GM23338 (cell line): Measurements from ENCODE around the gene KLK15. TPM values are rescaled to one million over a fixed set of nuclear protein-coding genes. Genes with fewer than 3 reads are reported as not detected.

Source experiments
- ATAC-seq: fragments of 200-7000 bp; cut with Tn5 transposase; 3 replicates; pipeline ENCODE4 v1.9.1; 2020
- DNase-seq: peaks from one replicate; pipeline ENCODE4 v3.0.0-alpha.2; 2015; ENCODE audit warnings: low spot score
- H2AFZ ChIP-seq: fragments of 200-600 bp; sonication (generic); 2 replicates; pipeline ENCODE4 v1.8.0; 2016; ENCODE audit warnings: antibody characterized with exemption, mild to moderate bottlenecking, moderate library complexity
- H3F3A ChIP-seq: fragments of 200-600 bp; sonication (generic); replicated peaks from 2 replicates; pipeline ENCODE4 v1.8.0; 2017; ENCODE audit warnings: antibody characterized with exemption, mixed run types, low read depth
- H3K27ac ChIP-seq: fragments of 200-600 bp; sonication (generic); 2 replicates; pipeline ENCODE4 v1.6.1; 2016; ENCODE audit warnings: low read depth
- H3K27me3 ChIP-seq: fragments of 200-600 bp; sonication (generic); 2 replicates; pipeline ENCODE4 v1.8.0; 2016; ENCODE audit warnings: mild to moderate bottlenecking, mixed run types, moderate library complexity; ENCODE audit not compliant: insufficient read depth
- H3K36me3 ChIP-seq: fragments of 200-600 bp; sonication (generic); 2 replicates; pipeline ENCODE4 v1.8.0; 2016; ENCODE audit warnings: mild to moderate bottlenecking; ENCODE audit not compliant: insufficient read depth
- H3K4me1 ChIP-seq: fragments of 200-600 bp; sonication (generic); 2 replicates; pipeline ENCODE4 v1.8.0; 2016; ENCODE audit warnings: mild to moderate bottlenecking, moderate library complexity; ENCODE audit not compliant: insufficient read depth
- H3K4me2 ChIP-seq: fragments of 200-600 bp; sonication (generic); 2 replicates; pipeline ENCODE4 v1.7.1; 2017; ENCODE audit warnings: mixed run types
- H3K4me3 ChIP-seq: fragments of 200-600 bp; sonication (generic); 2 replicates; pipeline ENCODE4 v1.6.1; 2016; ENCODE audit warnings: mixed run types
- H3K79me2 ChIP-seq: fragments of 200-600 bp; sonication (generic); replicated peaks from 2 replicates; pipeline ENCODE4 v1.8.0; 2017; ENCODE audit warnings: mild to moderate bottlenecking; ENCODE audit not compliant: insufficient read depth
- H3K9me2 ChIP-seq: fragments of 200-600 bp; sonication (generic); 2 replicates; pipeline ENCODE4 v1.8.0; 2017; ENCODE audit not compliant: insufficient read depth
- H4K20me1 ChIP-seq: fragments of 200-600 bp; sonication (generic); replicated peaks from 2 replicates; pipeline ENCODE4 v1.8.0; 2017; ENCODE audit warnings: mild to moderate bottlenecking; ENCODE audit not compliant: insufficient read depth
- H3K27ac Mint-ChIP-seq: 2 replicates; pipeline ENCODE4 v1.8.0; 2020; ENCODE audit warnings: inconsistent platforms, mild to moderate bottlenecking, moderate library complexity, mixed read lengths
- H3K27me3 Mint-ChIP-seq: 3 replicates; pipeline ENCODE4 v1.8.0; 2022; ENCODE audit warnings: low read depth, mild to moderate bottlenecking, moderate library complexity, mixed read lengths, inconsistent platforms; ENCODE audit not compliant: insufficient read depth, poor library complexity
- H3K36me3 Mint-ChIP-seq: 3 replicates; pipeline ENCODE4 v1.8.0; 2021; ENCODE audit warnings: low read depth, mild to moderate bottlenecking, inconsistent platforms, moderate library complexity, mixed read lengths
- H3K4me1 Mint-ChIP-seq: 3 replicates; pipeline ENCODE4 v1.8.0; 2020; ENCODE audit warnings: mild to moderate bottlenecking, inconsistent platforms, mixed read lengths
- H3K4me3 Mint-ChIP-seq: 3 replicates; pipeline ENCODE4 v1.8.0; 2021; ENCODE audit warnings: moderate library complexity, mild to moderate bottlenecking, inconsistent platforms, mixed read lengths
- H3K9me3 Mint-ChIP-seq: 3 replicates; pipeline ENCODE4 v1.8.0; 2020; ENCODE audit warnings: moderate library complexity, mild to moderate bottlenecking, inconsistent platforms, mixed read lengths
- CTCF ChIP-seq, 2 experiments: fragments of 200-600 bp in 1 of 2; sonication (generic) in 1 of 2; conservative IDR thresholded peaks; 2 replicates each; pipeline versions ENCODE4 v1.5.1 to v1.6.1; 2016 to 2017; ENCODE audit warnings: antibody characterized with exemption in 2 of 2, low read depth in 2 of 2, mild to moderate bottlenecking in 2 of 2, moderate library complexity in 1 of 2
- EZH2 ChIP-seq: fragments of 200-600 bp; sonication (generic); IDR thresholded peaks from one replicate; pipeline ENCODE4 v1.8.0; 2017; ENCODE audit warnings: antibody characterized with exemption, mild to moderate bottlenecking, low read depth; ENCODE audit not compliant: unreplicated experiment
- JUNB ChIP-seq: IDR thresholded peaks from one replicate; pipeline ENCODE4 v1.6.1; 2016; ENCODE audit warnings: antibody characterized with exemption; ENCODE audit not compliant: unreplicated experiment
- NANOG ChIP-seq: IDR thresholded peaks from 2 replicates; pipeline ENCODE4 v1.6.1; 2016; ENCODE audit warnings: antibody characterized with exemption, borderline replicate concordance
- ZNF114 ChIP-seq: fragments of 250-450 bp; sonication (Bioruptor Pico); IDR thresholded peaks from 2 replicates; pipeline ENCODE4 v1.5.0; 2020; ENCODE audit warnings: mild to moderate bottlenecking, moderate library complexity
- polyA plus RNA-seq: library from polyadenylated mRNA; unstranded; fragments of >200 nt; fragmentation: Nextera tagmentation; extraction: Ambion mirVana; gene quantifications from 2 replicates; pipeline ENCODE4 v1.2.1, GENCODE V29; 2016
- total RNA-seq: library from RNA; depleted of rRNA; stranded (reverse); fragments of >200 nt; shearing (Covaris generic); gene quantifications from 2 replicates; pipeline ENCODE4 v1.2.3, GENCODE V29; 2014
- TF ChIP-seq, protein P1 (sequence below): fragments of 250-450 bp; sonication (Bioruptor Pico); IDR thresholded peaks from 2 replicates; pipeline ENCODE4 v1.5.0; 2020; ENCODE audit warnings: mild to moderate bottlenecking, moderate library complexity

KLK15 gene
- total and polyA plus RNA-seq, 2 experiments from 2014 or later = not detected

- TF ChIP-seq, protein P1, sequence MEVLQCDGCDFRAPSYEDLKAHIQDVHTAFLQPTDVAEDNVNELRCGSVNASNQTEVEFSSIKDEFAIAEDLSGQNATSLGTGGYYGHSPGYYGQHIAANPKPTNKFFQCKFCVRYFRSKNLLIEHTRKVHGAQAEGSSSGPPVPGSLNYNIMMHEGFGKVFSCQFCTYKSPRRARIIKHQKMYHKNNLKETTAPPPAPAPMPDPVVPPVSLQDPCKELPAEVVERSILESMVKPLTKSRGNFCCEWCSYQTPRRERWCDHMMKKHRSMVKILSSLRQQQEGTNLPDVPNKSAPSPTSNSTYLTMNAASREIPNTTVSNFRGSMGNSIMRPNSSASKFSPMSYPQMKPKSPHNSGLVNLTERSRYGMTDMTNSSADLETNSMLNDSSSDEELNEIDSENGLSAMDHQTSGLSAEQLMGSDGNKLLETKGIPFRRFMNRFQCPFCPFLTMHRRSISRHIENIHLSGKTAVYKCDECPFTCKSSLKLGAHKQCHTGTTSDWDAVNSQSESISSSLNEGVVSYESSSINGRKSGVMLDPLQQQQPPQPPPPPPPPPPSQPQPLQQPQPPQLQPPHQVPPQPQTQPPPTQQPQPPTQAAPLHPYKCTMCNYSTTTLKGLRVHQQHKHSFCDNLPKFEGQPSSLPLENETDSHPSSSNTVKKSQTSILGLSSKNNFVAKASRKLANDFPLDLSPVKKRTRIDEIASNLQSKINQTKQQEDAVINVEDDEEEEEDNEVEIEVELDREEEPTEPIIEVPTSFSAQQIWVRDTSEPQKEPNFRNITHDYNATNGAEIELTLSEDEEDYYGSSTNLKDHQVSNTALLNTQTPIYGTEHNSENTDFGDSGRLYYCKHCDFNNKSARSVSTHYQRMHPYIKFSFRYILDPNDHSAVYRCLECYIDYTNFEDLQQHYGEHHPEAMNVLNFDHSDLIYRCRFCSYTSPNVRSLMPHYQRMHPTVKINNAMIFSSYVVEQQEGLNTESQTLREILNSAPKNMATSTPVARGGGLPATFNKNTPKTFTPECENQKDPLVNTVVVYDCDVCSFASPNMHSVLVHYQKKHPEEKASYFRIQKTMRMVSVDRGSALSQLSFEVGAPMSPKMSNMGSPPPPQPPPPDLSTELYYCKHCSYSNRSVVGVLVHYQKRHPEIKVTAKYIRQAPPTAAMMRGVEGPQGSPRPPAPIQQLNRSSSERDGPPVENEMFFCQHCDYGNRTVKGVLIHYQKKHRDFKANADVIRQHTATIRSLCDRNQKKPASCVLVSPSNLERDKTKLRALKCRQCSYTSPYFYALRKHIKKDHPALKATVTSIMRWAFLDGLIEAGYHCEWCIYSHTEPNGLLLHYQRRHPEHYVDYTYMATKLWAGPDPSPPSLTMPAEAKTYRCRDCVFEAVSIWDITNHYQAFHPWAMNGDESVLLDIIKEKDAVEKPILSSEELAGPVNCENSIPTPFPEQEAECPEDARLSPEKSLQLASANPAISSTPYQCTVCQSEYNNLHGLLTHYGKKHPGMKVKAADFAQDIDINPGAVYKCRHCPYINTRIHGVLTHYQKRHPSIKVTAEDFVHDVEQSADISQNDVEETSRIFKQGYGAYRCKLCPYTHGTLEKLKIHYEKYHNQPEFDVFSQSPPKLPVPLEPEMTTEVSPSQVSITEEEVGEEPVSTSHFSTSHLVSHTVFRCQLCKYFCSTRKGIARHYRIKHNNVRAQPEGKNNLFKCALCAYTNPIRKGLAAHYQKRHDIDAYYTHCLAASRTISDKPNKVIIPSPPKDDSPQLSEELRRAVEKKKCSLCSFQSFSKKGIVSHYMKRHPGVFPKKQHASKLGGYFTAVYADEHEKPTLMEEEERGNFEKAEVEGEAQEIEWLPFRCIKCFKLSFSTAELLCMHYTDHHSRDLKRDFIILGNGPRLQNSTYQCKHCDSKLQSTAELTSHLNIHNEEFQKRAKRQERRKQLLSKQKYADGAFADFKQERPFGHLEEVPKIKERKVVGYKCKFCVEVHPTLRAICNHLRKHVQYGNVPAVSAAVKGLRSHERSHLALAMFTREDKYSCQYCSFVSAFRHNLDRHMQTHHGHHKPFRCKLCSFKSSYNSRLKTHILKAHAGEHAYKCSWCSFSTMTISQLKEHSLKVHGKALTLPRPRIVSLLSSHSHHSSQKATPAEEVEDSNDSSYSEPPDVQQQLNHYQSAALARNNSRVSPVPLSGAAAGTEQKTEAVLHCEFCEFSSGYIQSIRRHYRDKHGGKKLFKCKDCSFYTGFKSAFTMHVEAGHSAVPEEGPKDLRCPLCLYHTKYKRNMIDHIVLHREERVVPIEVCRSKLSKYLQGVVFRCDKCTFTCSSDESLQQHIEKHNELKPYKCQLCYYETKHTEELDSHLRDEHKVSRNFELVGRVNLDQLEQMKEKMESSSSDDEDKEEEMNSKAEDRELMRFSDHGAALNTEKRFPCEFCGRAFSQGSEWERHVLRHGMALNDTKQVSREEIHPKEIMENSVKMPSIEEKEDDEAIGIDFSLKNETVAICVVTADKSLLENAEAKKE (CRISPR knock-in tag) = no peak
- no peak for TF ChIP-seq EZH2
Observed at GRCh38 chr19:50854636-50855410, 21.4 kb upstream of the KLK15 start, which contains the start of gene KLK3 (continued).

GRCh38 chr19:50851620-50852019 is 18.2 kb upstream of the KLK15 start:
- no peak for ATAC-seq
- Mint-ChIP-seq H3K9me3 (peaks cover 87% of the 10 kb centered on the region), H3K27ac (no peak overlapping the region), H3K4me1 (no peaks in the 10 kb centered on the region), H3K27me3 (peaks cover 8% of the 10 kb centered on the region), H3K4me3 (no peak overlapping the region), H3K36me3 (peaks cover 34% of the 10 kb centered on the region)
- H3K4me2 ChIP-seq = no peak overlapping the region
- 0 out of 2 replicates have a peak, but pooled peaks cover 5% of the 10 kb centered on the region for H3K9me2 ChIP-seq
- H3K36me3 ChIP-seq = no peaks in the 10 kb centered on the region
- H4K20me1 ChIP-seq = no peaks in the 10 kb centered on the region
- H3F3A ChIP-seq = no peaks in the 10 kb centered on the region
- no peaks in the 10 kb centered on the region for H3K4me1 ChIP-seq
- H3K27ac ChIP-seq = no peak overlapping the region
- H3K4me3 ChIP-seq = no peak overlapping the region
- DNase-seq = no peak
- H3K27me3 ChIP-seq = no peaks in the 10 kb centered on the region
- H3K79me2 ChIP-seq = no peaks in the 10 kb centered on the region
- TF ChIP-seq ZNF114 (CRISPR knock-in tag) = no peak
- no peak for TF ChIP-seq CTCF (conservative IDR thresholded peaks at IDR 0.05; ENCODE audit: low read depth in 2 of 2)
- TF ChIP-seq NANOG = no peak
- no peak for TF ChIP-seq JUNB
- no peak overlapping the region for H2AFZ ChIP-seq
